ENCODE measurements around the gene RELN.

RELN gene

GRCh38 chr7:103711413-103711812 is 278.0 kb downstream of the RELN start:
- DNase-seq: no peak

- no peak for DNase-seq
Observed at GRCh38 chr7:103710247-103710646, 279.2 kb downstream of the RELN start.

GRCh38 chr7:103706805-103707204 is 282.7 kb downstream of the RELN start:
- no peak for DNase-seq

GRCh38 chr7:103705542-103705941 is 283.9 kb downstream of the RELN start:
- no peak for DNase-seq

GRCh38 chr7:103704701-103705100 is 284.8 kb downstream of the RELN start:
- DNase-seq: no peak

GRCh38 chr7:103702982-103703381 is 286.5 kb downstream of the RELN start:
- no peak for DNase-seq

- DNase-seq: no peak
Observed at GRCh38 chr7:103702454-103702853, 287.0 kb downstream of the RELN start.

- DNase-seq: no peak
Observed at GRCh38 chr7:103699032-103699431, 290.4 kb downstream of the RELN start.

- no peak for DNase-seq
Observed at GRCh38 chr7:103698064-103698463, 291.4 kb downstream of the RELN start.

- no peak for DNase-seq
Observed at GRCh38 chr7:103695521-103695920, 293.9 kb downstream of the RELN start.

- no peak for DNase-seq
Observed at GRCh38 chr7:103694304-103694703, 295.2 kb downstream of the RELN start.

GRCh38 chr7:103691291-103691690 is 298.2 kb downstream of the RELN start:
- DNase-seq: no peak

- no peak for DNase-seq
Observed at GRCh38 chr7:103690242-103690974, 299.1 kb downstream of the RELN start.

- DNase-seq: no peak
Observed at GRCh38 chr7:103689255-103689654, 300.2 kb downstream of the RELN start.

GRCh38 chr7:103687951-103688350 is 301.5 kb downstream of the RELN start:
- no peak for DNase-seq

- DNase-seq: no peak
Observed at GRCh38 chr7:103687272-103687671, 302.2 kb downstream of the RELN start.

GRCh38 chr7:103686763-103687162 is 302.7 kb downstream of the RELN start:
- DNase-seq: no peak

- DNase-seq: no peak
Observed at GRCh38 chr7:103686064-103686463, 303.4 kb downstream of the RELN start.

GRCh38 chr7:103685646-103686045 is 303.8 kb downstream of the RELN start:
- no peak for DNase-seq

GRCh38 chr7:103683348-103683747 is 306.1 kb downstream of the RELN start:
- no peak for DNase-seq

GRCh38 chr7:103680161-103681144 is 309.0 kb downstream of the RELN start:
- no peak for DNase-seq

- DNase-seq: no peak
Observed at GRCh38 chr7:103679151-103680132, 310.0 kb downstream of the RELN start.

Data from 8988T (cell line).